Anterior cingulate cortex (tissue), 58 donors: ENCODE measurements around the gene PDLIM5.

Experiments used
- DNase-seq, 58 donors: peaks; one replicate each; lab custom pipeline; 2025; lab: John Stamatoyannopoulos, UW

PDLIM5 gene

GRCh38 chr4:94523033-94523580 lies 71.4 kb downstream of the PDLIM5 start:
- DNase-seq: no peak

GRCh38 chr4:94523617-94524016 lies 71.9 kb downstream of the PDLIM5 start:
- DNase-seq: no peak

GRCh38 chr4:94525993-94526728 lies 74.4 kb downstream of the PDLIM5 start:
- DNase-seq: no peak

DNA sequence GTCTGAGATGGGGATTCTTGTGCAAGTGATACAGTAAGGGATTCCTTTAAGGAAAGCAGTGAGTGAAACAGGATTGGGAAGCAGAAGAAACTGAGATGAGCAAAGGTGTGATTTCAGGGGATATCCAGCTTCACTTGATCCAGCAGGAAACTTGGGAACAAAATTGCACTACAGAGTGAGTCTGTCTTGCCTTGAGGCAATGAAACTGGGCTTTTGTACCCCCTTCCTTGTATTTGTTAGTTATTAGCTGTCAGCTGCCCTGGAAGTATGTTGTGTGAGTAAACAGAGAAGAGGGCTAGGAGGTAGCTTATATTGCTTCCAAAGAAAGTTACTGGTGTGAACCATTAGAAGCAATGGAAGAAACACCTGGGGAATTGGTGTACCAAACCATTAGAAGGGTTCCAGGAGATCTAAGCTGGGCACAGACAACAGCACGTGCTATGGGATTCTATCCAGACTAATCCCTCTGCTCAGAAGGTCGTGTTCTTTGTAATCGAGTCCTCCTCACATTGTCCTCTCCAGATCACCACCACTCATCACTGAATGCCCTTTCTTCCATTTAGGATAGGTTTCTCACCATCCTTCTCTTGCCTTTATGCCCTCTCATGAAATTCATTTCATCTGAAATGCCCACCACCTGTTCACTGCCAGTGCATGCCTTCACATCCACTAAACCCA lies 76.0 kb downstream of the PDLIM5 start:
- no peak for DNase-seq

- DNase-seq: no peak
These were observed 77.2 kb downstream of the PDLIM5 start for GRCh38 chr4:94528792-94529451.

GRCh38 chr4:94530073-94530472 lies 78.3 kb downstream of the PDLIM5 start:
- DNase-seq: no peak

- DNase-seq: no peak
These were observed 80.4 kb downstream of the PDLIM5 start for GRCh38 chr4:94531991-94532789.

GRCh38 chr4:94533405-94534223 lies 81.9 kb downstream of the PDLIM5 start:
- no peak for DNase-seq

DNA sequence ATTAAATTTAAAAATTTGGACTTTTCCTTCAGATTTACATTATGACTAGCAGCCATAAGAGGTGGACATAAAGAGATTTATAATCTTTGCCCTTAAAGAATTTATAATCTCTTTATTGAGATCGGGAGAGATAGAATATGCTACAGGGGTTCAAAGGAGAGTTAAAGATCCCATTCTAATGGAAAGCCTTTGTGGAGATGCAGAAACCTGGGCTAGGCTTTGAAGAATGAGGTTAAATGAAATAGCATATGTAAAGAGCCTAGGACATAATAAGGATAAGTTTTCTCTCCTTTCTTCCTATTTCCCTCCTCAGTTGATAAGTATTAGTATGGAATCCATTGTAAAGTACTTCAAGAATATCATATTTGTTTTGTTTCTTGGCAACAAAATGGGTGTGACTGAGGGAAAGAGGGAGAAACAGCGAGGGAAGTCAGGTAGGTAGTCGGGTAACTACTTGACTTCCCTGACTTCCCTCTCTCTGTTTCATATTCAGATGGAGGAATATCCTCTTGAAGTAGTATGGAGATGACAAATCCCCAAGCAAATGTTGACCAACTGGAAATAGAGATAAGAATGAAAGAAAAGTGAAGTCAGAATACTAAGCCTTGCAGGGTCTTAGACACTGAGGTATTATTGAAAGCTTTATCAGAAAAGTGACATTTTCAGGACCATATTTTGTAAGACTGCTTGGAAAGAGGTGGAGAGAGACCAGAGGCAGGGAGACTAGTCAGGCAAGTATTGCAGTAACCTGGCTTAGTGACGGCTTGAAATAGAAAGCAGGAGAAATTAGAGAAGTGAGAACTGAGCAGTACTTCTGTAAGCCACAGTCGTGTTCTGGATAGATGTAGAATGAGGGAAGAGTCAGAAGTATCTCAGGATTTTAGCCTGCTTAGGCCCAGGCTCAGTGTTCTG lies 82.9 kb downstream of the PDLIM5 start:
- no peak for DNase-seq

DNA sequence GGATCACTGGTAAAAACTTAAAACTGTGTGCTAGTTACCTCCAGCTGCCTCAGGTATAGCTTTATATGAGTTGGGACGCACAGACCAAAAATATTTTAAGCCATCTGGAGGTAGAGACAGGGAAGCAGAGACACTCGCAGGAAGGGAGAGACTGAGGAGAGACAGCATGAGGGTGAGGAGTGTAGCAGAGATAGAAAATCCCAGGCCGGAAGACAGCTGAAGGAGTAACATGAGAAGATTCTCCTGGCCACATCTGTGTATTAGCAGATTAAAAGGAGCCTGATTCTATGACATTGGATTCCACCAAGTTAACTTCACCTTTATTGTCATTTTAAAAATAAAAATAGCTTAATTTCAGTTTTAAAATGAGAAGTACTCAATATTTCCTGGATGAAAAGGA lies 84.3 kb downstream of the PDLIM5 start:
- no peak for DNase-seq

DNA sequence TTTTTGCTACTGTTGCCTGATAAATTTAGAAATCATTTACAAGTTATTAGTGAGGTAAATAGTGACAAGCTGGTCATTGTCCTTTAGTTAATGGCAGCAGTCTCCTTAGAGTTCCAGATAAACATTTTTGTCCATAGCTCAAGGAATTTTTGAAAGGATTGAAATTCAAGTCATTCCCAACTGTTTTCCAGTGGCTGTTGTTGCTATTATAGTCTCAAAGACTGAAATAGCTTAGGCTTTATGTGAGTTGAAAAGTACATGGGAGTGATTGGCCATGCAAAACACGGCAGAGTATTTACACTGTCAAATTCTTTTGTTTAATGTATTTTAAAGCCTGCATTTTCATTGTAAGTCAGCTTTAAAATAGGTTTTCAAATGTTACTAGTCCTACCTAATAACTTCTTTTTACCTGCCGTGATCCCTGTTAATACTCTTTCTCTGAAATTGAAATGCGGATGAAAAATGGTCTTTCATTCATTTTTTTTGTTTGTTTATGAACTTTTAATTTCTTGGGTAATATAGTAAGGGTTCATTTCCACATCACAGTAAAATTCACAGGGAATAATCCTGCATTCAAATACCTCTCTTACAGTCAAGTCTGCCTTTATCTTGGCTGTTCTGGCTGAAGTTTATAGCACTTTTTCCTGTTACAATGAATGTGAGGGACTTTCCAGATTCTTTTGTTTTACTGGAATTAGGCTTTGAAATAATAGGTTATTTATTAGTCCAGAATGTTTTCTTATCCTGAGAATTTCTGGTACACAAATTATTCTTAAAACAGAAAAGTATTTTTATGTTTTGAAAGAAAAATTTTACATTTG lies 85.1 kb downstream of the PDLIM5 start:
- no peak for DNase-seq

- no peak for DNase-seq
These were observed 86.3 kb downstream of the PDLIM5 start for GRCh38 chr4:94537921-94538628.

DNA sequence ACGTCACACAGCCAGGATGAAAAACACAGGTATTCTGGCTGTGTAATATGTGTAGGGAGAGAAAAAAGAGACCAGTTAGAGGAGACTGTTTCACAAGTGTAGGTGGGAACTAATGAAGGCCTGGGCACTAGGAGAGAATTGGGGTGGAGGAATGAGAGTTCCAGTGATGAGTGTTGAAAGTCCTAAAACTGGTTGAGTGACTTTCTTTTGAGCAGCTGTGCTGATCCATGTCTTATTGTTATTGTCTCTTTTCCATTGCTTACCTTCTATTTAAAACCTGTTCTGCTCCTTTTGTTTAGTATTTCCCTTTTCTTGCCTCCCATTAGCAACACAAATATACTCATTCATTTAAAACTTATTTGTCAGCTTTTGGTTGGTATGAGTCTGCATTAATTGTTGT lies 88.7 kb downstream of the PDLIM5 start:
- no peak for DNase-seq

- DNase-seq: no peak
These were observed 93.1 kb downstream of the PDLIM5 start for GRCh38 chr4:94544811-94545210.

GRCh38 chr4:94545296-94545695 lies 93.6 kb downstream of the PDLIM5 start:
- no peak for DNase-seq

- DNase-seq: no peak
These were observed 95.2 kb downstream of the PDLIM5 start for GRCh38 chr4:94546949-94547348.

DNA sequence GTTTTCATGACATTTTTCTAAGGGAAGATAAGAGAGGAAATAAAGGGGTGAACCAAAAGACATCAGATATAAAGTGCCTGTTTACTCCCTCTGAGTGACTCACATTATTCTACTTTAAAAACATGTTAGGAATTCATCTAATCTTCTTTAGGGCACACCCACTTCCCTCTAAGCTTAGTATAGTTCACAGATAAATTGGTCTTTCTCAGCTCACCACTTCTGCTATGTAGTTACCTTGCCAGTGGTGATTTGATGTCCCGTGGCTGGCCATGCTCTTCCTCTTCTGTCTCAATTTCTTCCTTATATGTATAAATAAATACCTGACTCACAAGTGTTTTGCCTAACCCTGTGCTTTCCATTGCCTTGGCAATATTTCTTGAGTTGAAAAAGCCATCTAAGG lies 96.8 kb downstream of the PDLIM5 start:
- DNase-seq: no peak
